Measurements from ENCODE around the gene LRFN2.

GRCh38 chr6:40520678-40521077, 66.5 kb downstream of the LRFN2 start:
- TF ChIP-seq CTCF (IDR thresholded peaks at IDR 0.05) (no peak), POLR2A (IDR thresholded peaks at IDR 0.05) (no peak)

Measured in prostate gland (tissue), 2 donors.